ENCODE data around the gene DPP6. TPM values are rescaled to one million over a fixed set of nuclear protein-coding genes. Genes with fewer than 3 reads are reported as not detected.
A peak's percentile ranks its signal among the peaks of the same experiment; 100 is the strongest.

The DPP6 gene
- total and polyA plus RNA-seq, 2 experiments from 2014 or later: not detected

DNA sequence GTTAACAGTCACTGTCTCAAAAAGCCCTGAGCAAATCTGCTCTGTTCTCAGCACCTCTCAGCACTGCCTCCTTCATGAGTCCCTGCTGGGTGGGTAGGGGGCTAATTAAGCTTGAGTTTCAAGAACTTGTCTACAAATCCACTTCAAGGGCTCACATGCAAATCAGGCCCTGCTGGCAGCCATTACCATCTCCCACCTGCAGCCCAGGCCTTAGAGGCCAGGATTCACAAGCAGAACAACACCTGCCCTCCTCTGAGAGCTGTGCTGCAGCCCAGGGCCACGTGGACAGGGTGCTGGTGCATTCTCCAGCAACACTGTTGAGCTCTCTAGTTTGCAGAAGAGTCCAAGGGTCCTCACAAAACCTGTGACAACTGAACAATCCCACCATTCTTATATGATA lies 119.2 kb downstream of the DPP6 start:
- no peak overlapping the region for H3K4me3 Mint-ChIP-seq
- H3K27ac Mint-ChIP-seq: peak overlapping the region; percentile 46
- H3K27me3 Mint-ChIP-seq (ENCODE audit: insufficient read depth, low read depth, poor library complexity): peaks cover 7% of the 10 kb centered on the region
- H3K4me1 Mint-ChIP-seq: peaks cover 51% of the 10 kb centered on the region
- no peaks in the 10 kb centered on the region for H3K79me2 ChIP-seq (replicated peaks; ENCODE audit: insufficient read depth)
- no peak overlapping the region for H3K27ac ChIP-seq (ENCODE audit: low read depth)
- no peaks in the 10 kb centered on the region for H3K9me2 ChIP-seq (ENCODE audit: insufficient read depth)
- H3K4me1 ChIP-seq (ENCODE audit: insufficient read depth): no peaks in the 10 kb centered on the region
- H3K36me3 ChIP-seq (ENCODE audit: insufficient read depth): peaks cover 6% of the 10 kb centered on the region; the same call in 1 of the 2 replicates
- ATAC-seq: peak; percentile 90
- no peaks in the 10 kb centered on the region for H3K36me3 Mint-ChIP-seq (ENCODE audit: low read depth)
- no peaks in the 10 kb centered on the region for H3F3A ChIP-seq (replicated peaks; ENCODE audit: low read depth)
- no peaks in the 10 kb centered on the region for H4K20me1 ChIP-seq (replicated peaks; ENCODE audit: insufficient read depth)
- H3K4me2 ChIP-seq: no peak overlapping the region
- no peaks in the 10 kb centered on the region for H3K9me3 Mint-ChIP-seq
- TF ChIP-seq EZH2 (IDR thresholded peaks at IDR 0.05; ENCODE audit: low read depth, unreplicated experiment) (no peak), POLR2AphosphoS5 (IDR thresholded peaks at IDR 0.05; ENCODE audit: low read depth) (no peak), EZH2phosphoT487 (IDR thresholded peaks at IDR 0.05; ENCODE audit: unreplicated experiment) (no peak), CREB1 (CRISPR knock-in tag; IDR thresholded peaks at IDR 0.05; ENCODE audit: low read depth) (no peak), STAT1 (IDR thresholded peaks at IDR 0.05; ENCODE audit: unreplicated experiment) (no peak), ZNF114 (CRISPR knock-in tag; IDR thresholded peaks at IDR 0.05) (no peak), ZNF331 (CRISPR knock-in tag; IDR thresholded peaks at IDR 0.05; ENCODE audit: low read depth) (no peak), JUNB (IDR thresholded peaks at IDR 0.05; ENCODE audit: unreplicated experiment) (no peak), NANOG (IDR thresholded peaks at IDR 0.05; ENCODE audit: borderline replicate concordance) (no peak)
- TF ChIP-seq, protein P1, sequence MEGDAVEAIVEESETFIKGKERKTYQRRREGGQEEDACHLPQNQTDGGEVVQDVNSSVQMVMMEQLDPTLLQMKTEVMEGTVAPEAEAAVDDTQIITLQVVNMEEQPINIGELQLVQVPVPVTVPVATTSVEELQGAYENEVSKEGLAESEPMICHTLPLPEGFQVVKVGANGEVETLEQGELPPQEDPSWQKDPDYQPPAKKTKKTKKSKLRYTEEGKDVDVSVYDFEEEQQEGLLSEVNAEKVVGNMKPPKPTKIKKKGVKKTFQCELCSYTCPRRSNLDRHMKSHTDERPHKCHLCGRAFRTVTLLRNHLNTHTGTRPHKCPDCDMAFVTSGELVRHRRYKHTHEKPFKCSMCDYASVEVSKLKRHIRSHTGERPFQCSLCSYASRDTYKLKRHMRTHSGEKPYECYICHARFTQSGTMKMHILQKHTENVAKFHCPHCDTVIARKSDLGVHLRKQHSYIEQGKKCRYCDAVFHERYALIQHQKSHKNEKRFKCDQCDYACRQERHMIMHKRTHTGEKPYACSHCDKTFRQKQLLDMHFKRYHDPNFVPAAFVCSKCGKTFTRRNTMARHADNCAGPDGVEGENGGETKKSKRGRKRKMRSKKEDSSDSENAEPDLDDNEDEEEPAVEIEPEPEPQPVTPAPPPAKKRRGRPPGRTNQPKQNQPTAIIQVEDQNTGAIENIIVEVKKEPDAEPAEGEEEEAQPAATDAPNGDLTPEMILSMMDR (conservative IDR thresholded peaks at IDR 0.05; ENCODE audit: low read depth in 2 of 2): no peak
- TF ChIP-seq, protein P2, sequence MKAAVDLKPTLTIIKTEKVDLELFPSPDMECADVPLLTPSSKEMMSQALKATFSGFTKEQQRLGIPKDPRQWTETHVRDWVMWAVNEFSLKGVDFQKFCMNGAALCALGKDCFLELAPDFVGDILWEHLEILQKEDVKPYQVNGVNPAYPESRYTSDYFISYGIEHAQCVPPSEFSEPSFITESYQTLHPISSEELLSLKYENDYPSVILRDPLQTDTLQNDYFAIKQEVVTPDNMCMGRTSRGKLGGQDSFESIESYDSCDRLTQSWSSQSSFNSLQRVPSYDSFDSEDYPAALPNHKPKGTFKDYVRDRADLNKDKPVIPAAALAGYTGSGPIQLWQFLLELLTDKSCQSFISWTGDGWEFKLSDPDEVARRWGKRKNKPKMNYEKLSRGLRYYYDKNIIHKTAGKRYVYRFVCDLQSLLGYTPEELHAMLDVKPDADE (IDR thresholded peaks at IDR 0.05): no peak
- TF ChIP-seq, protein P3, sequence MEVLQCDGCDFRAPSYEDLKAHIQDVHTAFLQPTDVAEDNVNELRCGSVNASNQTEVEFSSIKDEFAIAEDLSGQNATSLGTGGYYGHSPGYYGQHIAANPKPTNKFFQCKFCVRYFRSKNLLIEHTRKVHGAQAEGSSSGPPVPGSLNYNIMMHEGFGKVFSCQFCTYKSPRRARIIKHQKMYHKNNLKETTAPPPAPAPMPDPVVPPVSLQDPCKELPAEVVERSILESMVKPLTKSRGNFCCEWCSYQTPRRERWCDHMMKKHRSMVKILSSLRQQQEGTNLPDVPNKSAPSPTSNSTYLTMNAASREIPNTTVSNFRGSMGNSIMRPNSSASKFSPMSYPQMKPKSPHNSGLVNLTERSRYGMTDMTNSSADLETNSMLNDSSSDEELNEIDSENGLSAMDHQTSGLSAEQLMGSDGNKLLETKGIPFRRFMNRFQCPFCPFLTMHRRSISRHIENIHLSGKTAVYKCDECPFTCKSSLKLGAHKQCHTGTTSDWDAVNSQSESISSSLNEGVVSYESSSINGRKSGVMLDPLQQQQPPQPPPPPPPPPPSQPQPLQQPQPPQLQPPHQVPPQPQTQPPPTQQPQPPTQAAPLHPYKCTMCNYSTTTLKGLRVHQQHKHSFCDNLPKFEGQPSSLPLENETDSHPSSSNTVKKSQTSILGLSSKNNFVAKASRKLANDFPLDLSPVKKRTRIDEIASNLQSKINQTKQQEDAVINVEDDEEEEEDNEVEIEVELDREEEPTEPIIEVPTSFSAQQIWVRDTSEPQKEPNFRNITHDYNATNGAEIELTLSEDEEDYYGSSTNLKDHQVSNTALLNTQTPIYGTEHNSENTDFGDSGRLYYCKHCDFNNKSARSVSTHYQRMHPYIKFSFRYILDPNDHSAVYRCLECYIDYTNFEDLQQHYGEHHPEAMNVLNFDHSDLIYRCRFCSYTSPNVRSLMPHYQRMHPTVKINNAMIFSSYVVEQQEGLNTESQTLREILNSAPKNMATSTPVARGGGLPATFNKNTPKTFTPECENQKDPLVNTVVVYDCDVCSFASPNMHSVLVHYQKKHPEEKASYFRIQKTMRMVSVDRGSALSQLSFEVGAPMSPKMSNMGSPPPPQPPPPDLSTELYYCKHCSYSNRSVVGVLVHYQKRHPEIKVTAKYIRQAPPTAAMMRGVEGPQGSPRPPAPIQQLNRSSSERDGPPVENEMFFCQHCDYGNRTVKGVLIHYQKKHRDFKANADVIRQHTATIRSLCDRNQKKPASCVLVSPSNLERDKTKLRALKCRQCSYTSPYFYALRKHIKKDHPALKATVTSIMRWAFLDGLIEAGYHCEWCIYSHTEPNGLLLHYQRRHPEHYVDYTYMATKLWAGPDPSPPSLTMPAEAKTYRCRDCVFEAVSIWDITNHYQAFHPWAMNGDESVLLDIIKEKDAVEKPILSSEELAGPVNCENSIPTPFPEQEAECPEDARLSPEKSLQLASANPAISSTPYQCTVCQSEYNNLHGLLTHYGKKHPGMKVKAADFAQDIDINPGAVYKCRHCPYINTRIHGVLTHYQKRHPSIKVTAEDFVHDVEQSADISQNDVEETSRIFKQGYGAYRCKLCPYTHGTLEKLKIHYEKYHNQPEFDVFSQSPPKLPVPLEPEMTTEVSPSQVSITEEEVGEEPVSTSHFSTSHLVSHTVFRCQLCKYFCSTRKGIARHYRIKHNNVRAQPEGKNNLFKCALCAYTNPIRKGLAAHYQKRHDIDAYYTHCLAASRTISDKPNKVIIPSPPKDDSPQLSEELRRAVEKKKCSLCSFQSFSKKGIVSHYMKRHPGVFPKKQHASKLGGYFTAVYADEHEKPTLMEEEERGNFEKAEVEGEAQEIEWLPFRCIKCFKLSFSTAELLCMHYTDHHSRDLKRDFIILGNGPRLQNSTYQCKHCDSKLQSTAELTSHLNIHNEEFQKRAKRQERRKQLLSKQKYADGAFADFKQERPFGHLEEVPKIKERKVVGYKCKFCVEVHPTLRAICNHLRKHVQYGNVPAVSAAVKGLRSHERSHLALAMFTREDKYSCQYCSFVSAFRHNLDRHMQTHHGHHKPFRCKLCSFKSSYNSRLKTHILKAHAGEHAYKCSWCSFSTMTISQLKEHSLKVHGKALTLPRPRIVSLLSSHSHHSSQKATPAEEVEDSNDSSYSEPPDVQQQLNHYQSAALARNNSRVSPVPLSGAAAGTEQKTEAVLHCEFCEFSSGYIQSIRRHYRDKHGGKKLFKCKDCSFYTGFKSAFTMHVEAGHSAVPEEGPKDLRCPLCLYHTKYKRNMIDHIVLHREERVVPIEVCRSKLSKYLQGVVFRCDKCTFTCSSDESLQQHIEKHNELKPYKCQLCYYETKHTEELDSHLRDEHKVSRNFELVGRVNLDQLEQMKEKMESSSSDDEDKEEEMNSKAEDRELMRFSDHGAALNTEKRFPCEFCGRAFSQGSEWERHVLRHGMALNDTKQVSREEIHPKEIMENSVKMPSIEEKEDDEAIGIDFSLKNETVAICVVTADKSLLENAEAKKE (CRISPR knock-in tag; IDR thresholded peaks at IDR 0.05): no peak
- TF ChIP-seq, protein P4, sequence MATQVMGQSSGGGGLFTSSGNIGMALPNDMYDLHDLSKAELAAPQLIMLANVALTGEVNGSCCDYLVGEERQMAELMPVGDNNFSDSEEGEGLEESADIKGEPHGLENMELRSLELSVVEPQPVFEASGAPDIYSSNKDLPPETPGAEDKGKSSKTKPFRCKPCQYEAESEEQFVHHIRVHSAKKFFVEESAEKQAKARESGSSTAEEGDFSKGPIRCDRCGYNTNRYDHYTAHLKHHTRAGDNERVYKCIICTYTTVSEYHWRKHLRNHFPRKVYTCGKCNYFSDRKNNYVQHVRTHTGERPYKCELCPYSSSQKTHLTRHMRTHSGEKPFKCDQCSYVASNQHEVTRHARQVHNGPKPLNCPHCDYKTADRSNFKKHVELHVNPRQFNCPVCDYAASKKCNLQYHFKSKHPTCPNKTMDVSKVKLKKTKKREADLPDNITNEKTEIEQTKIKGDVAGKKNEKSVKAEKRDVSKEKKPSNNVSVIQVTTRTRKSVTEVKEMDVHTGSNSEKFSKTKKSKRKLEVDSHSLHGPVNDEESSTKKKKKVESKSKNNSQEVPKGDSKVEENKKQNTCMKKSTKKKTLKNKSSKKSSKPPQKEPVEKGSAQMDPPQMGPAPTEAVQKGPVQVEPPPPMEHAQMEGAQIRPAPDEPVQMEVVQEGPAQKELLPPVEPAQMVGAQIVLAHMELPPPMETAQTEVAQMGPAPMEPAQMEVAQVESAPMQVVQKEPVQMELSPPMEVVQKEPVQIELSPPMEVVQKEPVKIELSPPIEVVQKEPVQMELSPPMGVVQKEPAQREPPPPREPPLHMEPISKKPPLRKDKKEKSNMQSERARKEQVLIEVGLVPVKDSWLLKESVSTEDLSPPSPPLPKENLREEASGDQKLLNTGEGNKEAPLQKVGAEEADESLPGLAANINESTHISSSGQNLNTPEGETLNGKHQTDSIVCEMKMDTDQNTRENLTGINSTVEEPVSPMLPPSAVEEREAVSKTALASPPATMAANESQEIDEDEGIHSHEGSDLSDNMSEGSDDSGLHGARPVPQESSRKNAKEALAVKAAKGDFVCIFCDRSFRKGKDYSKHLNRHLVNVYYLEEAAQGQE (IDR thresholded peaks at IDR 0.05; ENCODE audit: unreplicated experiment): no peak
- DNase-seq (ENCODE audit: low spot score): no peak
- H3K27me3 ChIP-seq (ENCODE audit: insufficient read depth): no peaks in the 10 kb centered on the region
- H2AFZ ChIP-seq: no peak overlapping the region
- H3K4me3 ChIP-seq: no peak overlapping the region
